Measurements from ENCODE around the gene CEPT1.

DNA sequence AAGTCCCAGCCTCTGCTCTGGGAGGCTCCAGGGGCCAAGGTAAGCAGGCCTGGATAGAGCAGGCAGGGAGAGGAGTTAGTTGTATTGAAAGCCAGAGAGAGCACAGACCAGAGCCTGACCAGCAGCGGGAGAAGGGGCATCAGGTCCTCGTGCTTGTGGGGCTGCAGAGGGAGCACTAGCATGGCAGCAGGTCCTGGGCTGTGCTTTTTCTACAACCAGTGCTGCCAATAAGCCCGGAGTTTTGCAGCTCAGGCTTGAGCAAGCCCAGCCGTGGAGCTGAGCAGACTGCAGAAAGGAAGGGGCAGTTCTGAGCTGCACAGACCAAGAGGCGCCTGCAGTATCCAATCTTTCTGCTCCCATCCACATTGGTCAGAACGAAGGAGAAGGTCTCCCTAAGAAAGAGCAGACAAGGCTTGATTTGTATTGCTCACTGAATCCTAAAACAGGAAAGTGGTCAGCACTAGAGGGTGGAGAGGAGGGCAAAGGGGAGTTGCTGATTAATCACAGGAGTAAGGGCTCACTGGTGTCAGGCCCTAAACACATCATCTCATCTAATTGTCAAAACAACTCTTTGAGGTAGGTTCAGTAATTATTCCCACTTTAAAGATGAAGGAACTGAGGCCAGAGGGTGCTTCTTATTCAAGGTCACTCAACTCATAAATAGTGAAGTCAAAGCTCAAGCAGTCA is 57.7 kb downstream of the CEPT1 start:
- TF ChIP-seq EZH2 (IDR thresholded peaks at IDR 0.05; ENCODE audit: insufficient read depth, poor library complexity, severe bottlenecking) (no peak), EZH2phosphoT487 (IDR thresholded peaks at IDR 0.05; ENCODE audit: insufficient read depth, low read depth) (no peak)

Data from GM23248 (cell line).